ENCODE data around the gene UBAC2. TPM values are rescaled to one million over a fixed set of nuclear protein-coding genes. Genes with fewer than 3 reads are reported as not detected.

Gene UBAC2
- total RNA-seq, 1 donor from 2014 or later = 57.7 TPM

DNA sequence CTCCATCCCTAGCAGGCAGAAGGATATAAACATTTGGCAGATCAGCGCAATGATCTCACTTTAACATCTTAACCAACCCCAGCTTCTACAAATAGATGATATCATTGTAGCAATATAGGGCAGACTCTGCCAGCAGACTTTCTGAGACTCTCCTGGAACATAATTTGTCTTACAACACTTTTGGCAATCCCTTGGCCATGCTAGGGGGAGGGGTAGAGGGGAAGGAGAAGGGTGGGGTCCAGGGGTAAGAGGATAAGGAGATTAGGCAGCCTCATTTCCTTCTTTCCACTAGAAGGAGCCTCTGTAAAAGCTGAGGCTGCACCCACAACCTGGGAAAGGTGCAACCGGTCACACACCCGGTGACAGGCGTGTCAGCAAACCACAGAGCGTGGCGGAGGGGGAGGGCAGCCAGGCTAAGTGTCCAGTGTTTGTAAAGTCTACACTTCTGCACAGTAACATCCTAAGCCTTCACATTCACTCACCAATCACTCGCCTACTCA, 8.7 kb upstream of the UBAC2 start:
- DNase-seq (ENCODE audit: extremely low spot score in 2 of 2) = peak in 1 of 2 donors; percentile 92
- Histone ChIP-seq H3K27me3 (no peaks in the 10 kb centered on the region), H3K4me3 (no peak overlapping the region), H3K27ac (no peak overlapping the region), H3K4me1 (peaks cover 5% of the 10 kb centered on the region), H3K36me3 (no peaks in the 10 kb centered on the region), H3K9me3 (no peaks in the 10 kb centered on the region)
- intact Hi-C loops (cut with DNase I) = no loop called here
- TF ChIP-seq, protein P1, sequence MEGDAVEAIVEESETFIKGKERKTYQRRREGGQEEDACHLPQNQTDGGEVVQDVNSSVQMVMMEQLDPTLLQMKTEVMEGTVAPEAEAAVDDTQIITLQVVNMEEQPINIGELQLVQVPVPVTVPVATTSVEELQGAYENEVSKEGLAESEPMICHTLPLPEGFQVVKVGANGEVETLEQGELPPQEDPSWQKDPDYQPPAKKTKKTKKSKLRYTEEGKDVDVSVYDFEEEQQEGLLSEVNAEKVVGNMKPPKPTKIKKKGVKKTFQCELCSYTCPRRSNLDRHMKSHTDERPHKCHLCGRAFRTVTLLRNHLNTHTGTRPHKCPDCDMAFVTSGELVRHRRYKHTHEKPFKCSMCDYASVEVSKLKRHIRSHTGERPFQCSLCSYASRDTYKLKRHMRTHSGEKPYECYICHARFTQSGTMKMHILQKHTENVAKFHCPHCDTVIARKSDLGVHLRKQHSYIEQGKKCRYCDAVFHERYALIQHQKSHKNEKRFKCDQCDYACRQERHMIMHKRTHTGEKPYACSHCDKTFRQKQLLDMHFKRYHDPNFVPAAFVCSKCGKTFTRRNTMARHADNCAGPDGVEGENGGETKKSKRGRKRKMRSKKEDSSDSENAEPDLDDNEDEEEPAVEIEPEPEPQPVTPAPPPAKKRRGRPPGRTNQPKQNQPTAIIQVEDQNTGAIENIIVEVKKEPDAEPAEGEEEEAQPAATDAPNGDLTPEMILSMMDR (IDR thresholded peaks at IDR 0.05) = no peak
- no peak for TF ChIP-seq POLR2AphosphoS5 (IDR thresholded peaks at IDR 0.05; ENCODE audit: insufficient read depth in 1 of 2, low read depth in 1 of 2)
- no peak for TF ChIP-seq POLR2A (IDR thresholded peaks at IDR 0.05)

DNA sequence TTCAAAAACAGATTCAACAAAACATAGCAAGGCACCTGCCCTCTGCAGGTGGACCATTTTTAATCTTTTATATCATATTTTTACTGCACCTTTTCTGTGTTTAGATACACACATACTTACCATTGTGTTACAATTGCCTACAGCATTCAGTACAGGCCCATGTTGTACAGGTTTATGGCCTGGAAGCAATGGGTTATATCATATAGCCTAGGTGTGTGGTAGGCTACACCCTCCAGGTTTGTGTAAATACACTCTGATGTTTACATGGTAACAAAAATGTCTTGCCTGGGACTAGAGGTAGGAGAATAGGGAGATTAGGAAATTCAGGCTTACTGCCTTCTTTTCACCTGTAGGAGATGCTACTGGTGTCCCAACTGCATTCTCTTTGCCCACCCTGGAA, 8.2 kb upstream of the UBAC2 start:
- no peak for DNase-seq (ENCODE audit: extremely low spot score in 2 of 2)
- intact Hi-C loops (cut with DNase I) = no loop called here
- H3K4me3 ChIP-seq = no peak overlapping the region
- TF ChIP-seq, protein P1 (IDR thresholded peaks at IDR 0.05) = no peak
- TF ChIP-seq POLR2AphosphoS5 (IDR thresholded peaks at IDR 0.05; ENCODE audit: insufficient read depth in 1 of 2, low read depth in 1 of 2) = no peak
- TF ChIP-seq POLR2A (IDR thresholded peaks at IDR 0.05) = no peak
- no peak overlapping the region for H3K27ac ChIP-seq
- no peaks in the 10 kb centered on the region for H3K27me3 ChIP-seq
- peaks cover 11% of the 10 kb centered on the region for H3K4me1 ChIP-seq
- H3K36me3 ChIP-seq = no peaks in the 10 kb centered on the region
- H3K9me3 ChIP-seq = no peaks in the 10 kb centered on the region

DNA sequence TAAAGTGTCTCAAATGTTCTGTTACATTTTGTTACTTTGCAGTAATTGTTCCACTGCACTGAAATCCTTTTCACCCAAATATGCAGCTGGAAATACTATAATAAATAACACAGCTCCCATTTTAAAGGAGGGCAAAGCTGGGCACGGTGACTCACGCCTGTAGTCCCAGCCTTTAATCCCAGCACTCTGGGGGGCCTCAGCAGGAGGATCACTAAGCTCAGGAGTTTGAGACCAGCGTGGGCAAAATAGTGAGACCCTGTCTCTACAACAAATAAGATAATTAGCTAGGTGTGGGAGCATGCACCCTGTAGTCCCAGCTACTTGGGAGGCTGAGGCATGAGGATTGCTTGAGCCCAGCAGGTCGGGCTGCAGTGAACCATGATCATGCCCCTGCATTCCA, 7.5 kb upstream of the UBAC2 start:
- Histone ChIP-seq H3K36me3 (no peaks in the 10 kb centered on the region), H3K9me3 (no peaks in the 10 kb centered on the region), H3K4me3 (no peak overlapping the region), H3K4me1 (peaks cover 13% of the 10 kb centered on the region), H3K27me3 (no peaks in the 10 kb centered on the region), H3K27ac (no peak overlapping the region)
- TF ChIP-seq POLR2AphosphoS5 (IDR thresholded peaks at IDR 0.05; ENCODE audit: insufficient read depth in 1 of 2, low read depth in 1 of 2) (no peak), POLR2A (IDR thresholded peaks at IDR 0.05) (no peak)
- TF ChIP-seq, protein P1 (IDR thresholded peaks at IDR 0.05) = no peak
- intact Hi-C loops (cut with DNase I) = no loop called here
- DNase-seq (ENCODE audit: extremely low spot score in 2 of 2) = peak in 1 of 2 donors; percentile 43

DNA sequence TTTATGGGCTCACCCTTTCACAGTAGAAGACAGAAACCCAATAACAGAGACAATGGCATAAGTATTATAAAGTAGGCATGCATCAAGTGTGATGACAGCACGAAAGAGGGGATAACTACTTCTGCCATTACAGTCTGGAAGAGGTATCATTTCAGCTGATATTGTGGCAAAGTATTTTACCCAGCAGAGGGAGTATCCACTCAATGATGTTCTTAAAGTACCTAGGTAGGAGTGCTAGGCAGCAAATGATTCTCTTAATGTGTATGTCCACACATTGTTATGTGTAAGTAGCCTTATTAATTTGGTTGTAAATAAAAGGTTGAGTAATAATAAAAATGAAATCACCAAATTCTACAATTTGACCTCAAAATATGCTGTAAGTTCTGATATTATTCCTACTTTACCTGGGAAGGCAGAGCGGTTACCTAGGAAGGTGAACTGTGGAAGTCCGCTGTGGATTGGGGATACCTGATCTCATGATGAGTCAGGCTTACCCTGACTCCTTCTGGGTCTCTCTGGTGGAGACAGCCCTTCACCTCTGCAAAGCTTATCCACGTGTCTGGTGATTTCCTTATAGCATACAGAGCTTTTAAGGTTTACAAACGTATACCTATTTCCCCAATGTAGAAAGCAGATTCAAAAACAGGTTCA, 4.1 kb upstream of the UBAC2 start:
- intact Hi-C loops (cut with DNase I) = no loop called here
- H3K27ac ChIP-seq = no peak overlapping the region

More for the DNA sequence above, 4.1 kb upstream of the UBAC2 start:
- TF ChIP-seq, protein P1 (IDR thresholded peaks at IDR 0.05) = no peak
- TF ChIP-seq POLR2A (IDR thresholded peaks at IDR 0.05) (no peak), POLR2AphosphoS5 (IDR thresholded peaks at IDR 0.05; ENCODE audit: insufficient read depth in 1 of 2, low read depth in 1 of 2) (no peak)
- Histone ChIP-seq H3K27me3 (no peaks in the 10 kb centered on the region), H3K4me1 (peaks cover 19% of the 10 kb centered on the region), H3K4me3 (no peak overlapping the region), H3K36me3 (no peaks in the 10 kb centered on the region), H3K9me3 (no peaks in the 10 kb centered on the region)
- peak in 1 of 2 donors; percentile 2 for DNase-seq (ENCODE audit: extremely low spot score in 2 of 2)
